ENCODE results near the gene SLC12A6. TPM values are rescaled to one million over a fixed set of nuclear protein-coding genes. Genes with fewer than 3 reads are reported as not detected.

SLC12A6 gene
- total RNA-seq, 1 experiment from 2014 or later: 2.7 TPM

DNA sequence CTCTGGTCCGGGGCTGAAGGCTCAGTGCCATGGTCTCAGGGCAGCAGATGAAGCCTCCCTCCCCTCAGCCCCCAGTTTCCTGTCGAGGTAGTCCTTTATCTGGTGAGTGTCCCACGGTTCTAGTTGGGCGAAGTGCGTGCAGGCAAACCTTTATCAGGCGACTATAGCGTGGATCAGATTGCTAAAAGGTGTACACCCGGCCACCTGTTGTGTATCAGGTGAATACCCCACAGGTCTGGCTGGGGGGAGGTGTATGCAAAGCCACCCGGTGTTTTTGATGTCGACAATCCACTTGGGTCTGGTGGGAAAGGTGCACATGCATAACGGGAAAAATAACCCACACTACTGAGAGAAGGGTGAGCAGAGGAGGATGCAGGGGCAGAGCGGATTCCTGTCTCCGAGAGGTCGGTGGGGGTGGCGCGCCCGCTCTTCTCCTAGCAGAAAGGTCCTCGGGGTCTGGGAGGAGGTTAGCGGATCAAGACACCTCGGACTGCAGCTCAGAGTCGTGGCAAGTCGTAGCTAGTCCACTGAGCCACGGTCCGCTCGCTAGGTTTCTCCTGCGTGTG lies 507 bp downstream of the SLC12A6 start:
- in situ Hi-C loops (cut with HindIII; ENCODE audit: low pct_unique_long_range_greater_than_20kb, low sequenced_read_pairs): no loop called here
- no peak for DNase-seq (ENCODE audit: low read depth, low spot score)

DNA sequence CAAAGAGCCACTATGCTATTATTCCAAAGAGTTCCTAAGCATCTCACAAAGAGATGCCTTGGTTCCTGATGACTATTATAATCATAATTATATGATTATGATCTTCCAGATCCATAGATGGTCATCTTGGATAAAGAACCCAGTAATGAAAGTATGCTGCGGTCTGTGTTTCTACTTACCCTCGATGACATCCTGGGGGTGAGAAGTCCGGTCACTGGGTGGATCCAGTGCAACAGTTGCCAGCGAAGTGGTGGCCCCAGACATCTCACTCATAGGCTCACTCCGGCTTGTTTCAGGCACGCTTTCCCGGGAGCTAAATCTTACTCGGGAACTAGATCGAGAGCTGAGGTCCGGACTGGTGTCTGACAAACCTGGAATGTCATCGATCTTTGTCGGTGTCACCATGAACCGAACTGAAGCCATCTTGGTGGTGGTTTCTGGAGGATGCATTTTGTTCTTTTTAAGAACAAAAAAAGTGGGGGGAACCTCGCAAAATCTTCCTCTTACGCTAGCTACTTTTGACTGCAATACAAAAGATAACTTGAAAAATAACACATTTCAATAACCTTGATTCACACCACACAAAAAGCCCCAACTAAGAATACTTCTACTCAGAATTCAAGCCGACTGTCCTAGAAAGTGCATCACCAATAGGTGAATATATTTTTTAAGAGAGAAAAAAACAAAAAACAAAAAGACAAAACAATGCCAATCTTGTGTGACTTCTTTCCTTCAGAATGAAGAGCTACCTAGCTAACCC lies 1.2 kb downstream of the SLC12A6 start:
- in situ Hi-C loops (cut with HindIII; ENCODE audit: low pct_unique_long_range_greater_than_20kb, low sequenced_read_pairs): no loop called here
- no peak for DNase-seq (ENCODE audit: low read depth, low spot score)

DNA sequence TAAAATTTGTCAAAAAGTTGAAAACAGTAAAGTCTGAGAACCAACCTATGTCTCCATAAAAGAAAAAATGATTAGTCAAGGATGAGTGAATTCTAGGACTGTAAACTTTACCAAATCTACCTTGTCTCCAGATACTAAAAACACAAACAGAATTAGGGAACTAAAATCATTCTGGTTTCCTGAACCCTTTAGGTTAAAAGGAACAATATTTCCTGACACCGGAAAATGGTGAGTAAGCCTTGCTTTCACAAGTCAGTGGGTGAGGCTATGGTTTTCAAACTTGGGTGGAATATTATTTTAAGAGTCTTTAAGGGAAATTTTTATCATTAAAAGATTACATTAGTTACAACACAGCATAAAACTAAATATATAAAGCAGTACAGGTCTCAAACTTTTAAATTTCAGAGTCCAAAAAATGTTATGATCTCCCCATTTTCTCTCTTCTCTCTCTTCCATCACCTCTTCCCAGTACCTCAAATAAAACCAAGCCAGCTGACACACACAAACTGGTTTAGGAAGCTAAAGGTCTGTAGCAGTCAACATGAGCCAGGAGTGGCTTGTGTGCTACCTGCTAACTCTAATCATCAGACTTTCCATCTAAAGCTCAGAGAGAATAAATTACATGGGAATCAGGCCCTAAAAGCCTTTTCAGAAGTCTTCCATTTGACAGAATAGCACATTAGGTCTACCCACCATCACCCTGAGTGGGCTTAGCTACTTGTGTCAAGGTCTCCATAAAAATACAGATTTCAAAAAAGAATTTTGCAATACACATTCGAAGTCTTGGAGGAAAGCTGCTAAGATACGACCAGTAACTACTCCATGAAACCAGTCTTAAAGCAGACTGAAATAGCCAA lies 2.2 kb downstream of the SLC12A6 start:
- in situ Hi-C loops (cut with HindIII; ENCODE audit: low pct_unique_long_range_greater_than_20kb, low sequenced_read_pairs): no loop called here
- DNase-seq (ENCODE audit: low read depth, low spot score): no peak

DNA sequence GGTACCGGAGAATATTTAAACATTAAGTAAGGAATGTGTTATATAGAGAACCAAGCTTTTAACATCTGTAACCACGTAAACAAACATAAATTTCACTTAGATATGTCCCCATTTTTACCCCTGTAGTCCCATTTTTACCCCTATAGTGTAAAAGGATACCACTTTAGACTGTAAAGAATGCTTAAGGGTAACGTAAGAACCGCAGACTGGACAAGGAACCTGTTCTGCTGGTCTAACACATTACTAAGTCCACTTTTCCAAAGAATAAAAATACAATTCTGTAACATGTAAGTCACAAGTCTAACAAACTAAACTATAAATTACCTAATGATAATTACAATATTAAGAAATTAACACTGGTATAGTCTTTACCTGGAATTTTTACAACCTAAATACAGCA lies 2.9 kb downstream of the SLC12A6 start:
- in situ Hi-C loops (cut with HindIII; ENCODE audit: low pct_unique_long_range_greater_than_20kb, low sequenced_read_pairs): no loop called here
- DNase-seq (ENCODE audit: low read depth, low spot score): no peak

DNA sequence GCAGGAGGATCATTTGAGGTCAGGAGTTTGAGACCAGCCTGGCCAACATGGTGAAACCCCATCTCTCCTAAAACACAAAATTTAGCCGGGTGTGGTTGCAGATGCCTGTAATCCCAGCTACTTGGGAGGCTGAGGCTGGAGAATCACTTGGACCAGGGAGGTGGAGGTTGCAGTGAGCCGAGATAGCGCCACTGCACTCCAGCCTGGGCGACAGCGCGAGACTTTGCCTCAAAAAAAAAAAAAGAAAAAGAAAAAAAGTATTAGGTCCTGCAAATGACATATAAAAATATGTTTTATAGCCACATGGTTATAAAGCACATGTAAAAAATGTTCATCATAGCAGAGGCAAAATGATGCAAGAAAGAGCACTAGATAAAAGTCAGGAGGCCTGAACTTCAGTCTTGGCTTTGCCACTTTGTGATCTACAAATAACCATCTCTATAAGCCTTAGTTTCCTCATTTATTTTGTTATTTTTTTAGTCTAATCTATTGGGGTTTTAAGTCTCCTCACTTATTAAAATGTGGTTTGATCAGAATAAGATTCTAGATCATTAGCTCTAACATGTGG lies 4.9 kb downstream of the SLC12A6 start:
- no peak for DNase-seq (ENCODE audit: low read depth, low spot score)
- in situ Hi-C loops (cut with HindIII; ENCODE audit: low pct_unique_long_range_greater_than_20kb, low sequenced_read_pairs): no loop called here

DNA sequence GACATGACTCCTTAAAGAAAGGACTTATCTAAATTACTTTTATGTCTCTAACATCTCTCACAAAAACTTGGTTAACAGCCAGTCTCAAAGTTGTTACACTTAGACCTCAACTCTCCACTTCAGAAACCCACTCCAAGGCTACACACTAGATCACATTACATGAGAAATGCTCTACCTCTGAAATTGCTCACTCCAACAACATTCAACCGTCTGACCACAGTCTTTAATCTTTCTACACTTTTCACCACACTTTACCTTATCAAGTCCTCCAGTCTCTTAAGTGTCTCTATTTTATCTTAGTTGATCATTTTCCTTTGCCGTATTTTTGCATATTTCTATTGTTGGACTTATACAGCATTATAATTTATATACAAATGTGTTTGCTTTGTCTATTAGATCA lies 5.8 kb downstream of the SLC12A6 start:
- in situ Hi-C loops (cut with HindIII; ENCODE audit: low pct_unique_long_range_greater_than_20kb, low sequenced_read_pairs): no loop called here
- no peak for DNase-seq (ENCODE audit: low read depth, low spot score)

DNA sequence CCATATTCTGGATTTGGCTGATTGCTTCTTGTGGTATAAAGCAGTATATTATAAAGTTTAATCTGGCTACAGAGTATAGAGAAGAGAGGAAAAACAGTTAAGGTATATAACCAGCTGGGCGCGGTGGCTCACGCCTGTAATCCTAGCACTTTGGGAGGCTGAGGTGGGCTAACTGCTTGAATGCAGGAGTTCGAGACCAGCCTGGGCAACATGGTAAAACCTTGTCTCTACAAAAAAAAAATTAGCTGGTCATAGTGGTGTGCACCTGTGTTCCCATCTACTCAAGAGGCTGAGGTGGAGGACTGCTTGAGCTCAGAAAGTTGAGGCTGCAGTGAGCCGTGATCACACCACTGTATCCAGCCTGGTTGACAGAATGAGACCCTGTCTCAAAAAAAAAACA lies 7.3 kb downstream of the SLC12A6 start:
- no peak for DNase-seq (ENCODE audit: low read depth, low spot score)
- in situ Hi-C loops (cut with HindIII; ENCODE audit: low pct_unique_long_range_greater_than_20kb, low sequenced_read_pairs): no loop called here

DNA sequence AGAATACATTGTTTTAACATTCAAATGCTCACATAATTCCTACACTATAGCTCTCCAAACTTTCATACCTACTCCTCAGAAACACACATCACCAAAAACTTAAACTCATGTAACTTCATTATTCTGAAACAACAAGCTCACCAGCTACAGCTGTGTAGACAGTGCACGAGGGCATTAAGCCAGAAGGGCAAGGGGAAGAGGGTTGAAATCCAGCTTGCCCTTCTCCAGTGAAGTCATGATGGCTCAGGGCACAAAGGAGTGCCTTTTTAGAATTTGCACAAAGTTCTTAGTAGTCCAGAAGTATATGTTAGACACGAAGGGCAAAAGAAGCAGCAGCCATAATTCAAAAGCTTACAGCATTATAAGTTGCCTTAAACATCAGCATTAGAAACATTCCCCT lies 8.6 kb downstream of the SLC12A6 start:
- DNase-seq (ENCODE audit: low read depth, low spot score): no peak
- in situ Hi-C loops (cut with HindIII; ENCODE audit: low pct_unique_long_range_greater_than_20kb, low sequenced_read_pairs): no loop called here

DNA sequence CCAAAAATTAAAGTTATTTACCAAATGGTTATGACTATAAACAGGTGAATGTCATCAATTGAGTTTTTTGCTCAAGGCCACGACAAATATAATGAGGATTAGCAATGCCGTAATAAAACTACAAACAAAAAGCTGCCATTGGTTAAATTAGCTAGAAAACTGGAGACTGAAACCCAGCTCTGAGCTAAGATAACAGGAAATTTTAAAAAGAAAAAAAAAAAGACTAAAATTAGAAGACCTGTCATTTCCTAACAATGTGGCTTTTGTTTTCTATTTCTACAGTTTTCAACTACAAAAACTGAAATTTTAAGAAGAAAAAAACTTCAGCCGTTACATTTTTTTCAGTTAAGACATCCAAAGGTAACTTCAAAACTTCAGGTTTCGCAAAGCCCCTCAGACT lies 9.7 kb downstream of the SLC12A6 start:
- in situ Hi-C loops (cut with HindIII; ENCODE audit: low pct_unique_long_range_greater_than_20kb, low sequenced_read_pairs): no loop called here
- no peak for DNase-seq (ENCODE audit: low read depth, low spot score)

DNA sequence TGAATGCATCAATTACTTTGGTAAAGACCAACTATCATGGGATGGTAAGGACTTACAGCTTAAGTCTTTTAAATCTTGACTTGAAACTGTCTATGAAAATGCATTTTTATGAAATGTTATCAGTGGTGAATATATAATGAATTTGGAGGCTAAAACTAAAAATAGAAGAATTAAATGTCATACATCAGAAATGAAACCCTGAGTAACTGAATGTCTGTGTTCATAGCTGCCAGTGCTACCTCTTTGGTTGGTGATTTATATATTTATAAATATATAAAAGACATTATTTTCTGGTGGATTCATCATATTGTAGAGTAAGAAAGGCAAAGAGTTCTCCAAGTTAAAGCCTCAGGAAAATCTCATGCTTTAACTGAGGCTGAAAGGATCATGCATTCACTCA lies 12.2 kb downstream of the SLC12A6 start:
- no peak for DNase-seq (ENCODE audit: low read depth, low spot score)
- in situ Hi-C loops (cut with HindIII; ENCODE audit: low pct_unique_long_range_greater_than_20kb, low sequenced_read_pairs): no loop called here

DNA sequence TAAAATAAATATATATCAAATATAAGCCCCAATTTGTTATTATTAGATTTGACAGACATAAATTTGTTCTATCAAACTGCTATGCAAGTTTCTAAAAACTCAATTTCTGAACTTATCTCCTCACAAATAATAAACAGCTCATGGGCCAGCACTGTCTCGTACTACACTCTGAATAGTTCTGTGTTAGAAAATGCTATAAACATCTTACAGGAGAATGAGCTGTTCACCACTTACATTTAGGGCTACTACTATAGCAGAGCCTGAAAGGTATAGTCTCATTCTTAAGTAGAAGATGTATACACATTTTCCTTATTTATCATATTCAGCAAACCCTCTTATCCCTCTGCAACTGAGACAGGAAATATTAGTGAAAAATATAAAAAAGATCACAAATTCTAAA lies 12.6 kb downstream of the SLC12A6 start:
- in situ Hi-C loops (cut with HindIII; ENCODE audit: low pct_unique_long_range_greater_than_20kb, low sequenced_read_pairs): no loop called here
- DNase-seq (ENCODE audit: low read depth, low spot score): no peak

DNA sequence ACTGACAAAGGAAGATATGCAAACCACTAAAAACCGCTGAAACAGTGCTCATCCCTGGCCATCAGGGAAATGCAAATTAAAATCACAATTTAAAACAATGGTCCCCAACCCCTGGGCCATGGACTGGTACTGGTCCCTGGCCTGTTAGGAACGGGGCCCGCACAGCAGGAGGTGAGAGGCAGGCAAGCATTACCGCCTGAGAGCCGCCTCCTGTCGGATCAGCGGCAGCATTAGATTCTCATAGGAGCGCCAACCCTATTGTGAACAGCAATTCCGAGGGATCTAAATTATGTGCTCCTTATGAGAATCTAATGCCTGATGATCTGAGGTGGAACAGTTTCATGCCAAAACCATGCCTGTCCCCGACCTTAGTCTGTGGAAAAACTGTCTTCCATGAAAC lies 14.4 kb downstream of the SLC12A6 start:
- in situ Hi-C loops (cut with HindIII; ENCODE audit: low pct_unique_long_range_greater_than_20kb, low sequenced_read_pairs): no loop called here
- DNase-seq (ENCODE audit: low read depth, low spot score): no peak

DNA sequence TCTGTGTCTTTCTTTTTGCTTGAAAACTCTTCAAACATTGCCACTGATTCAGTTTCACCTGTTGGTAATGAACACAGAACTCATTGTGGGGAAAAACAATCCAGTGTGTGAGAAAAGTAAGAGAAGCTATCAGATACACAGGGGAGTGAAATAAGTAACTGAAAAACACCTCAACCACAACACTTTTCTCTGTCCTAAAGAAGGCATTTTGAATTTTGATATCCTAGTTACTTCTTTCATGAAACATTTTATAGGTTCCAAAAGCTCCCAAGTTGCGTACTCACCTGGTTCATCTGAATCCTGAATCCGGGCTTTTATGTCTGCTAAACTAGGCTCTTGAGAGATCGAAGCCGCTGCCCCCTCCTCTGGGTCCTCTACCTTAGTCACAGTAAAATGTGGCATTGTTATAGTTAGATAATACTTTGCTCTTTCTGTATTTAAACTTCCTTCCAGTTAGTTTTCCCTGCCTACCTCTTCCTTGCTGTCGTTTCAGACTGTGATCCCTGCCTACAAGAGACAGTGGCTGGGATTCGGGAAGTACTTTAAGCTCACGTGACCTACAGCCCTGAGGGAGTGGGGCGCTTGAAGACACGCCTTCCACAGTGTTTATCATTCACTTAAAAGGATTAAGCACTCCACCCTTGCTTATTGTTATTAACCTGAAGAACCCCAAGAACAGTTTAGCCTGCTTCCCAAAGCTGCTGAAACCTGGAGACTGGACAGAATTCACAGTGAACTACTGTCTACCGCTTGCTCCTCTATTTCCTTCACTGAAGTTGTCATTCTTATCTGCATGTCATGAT lies 19.1 kb downstream of the SLC12A6 start:
- in situ Hi-C loops (cut with HindIII; ENCODE audit: low pct_unique_long_range_greater_than_20kb, low sequenced_read_pairs): no loop called here
- peak; percentile 40 for DNase-seq (ENCODE audit: low read depth, low spot score)

DNA sequence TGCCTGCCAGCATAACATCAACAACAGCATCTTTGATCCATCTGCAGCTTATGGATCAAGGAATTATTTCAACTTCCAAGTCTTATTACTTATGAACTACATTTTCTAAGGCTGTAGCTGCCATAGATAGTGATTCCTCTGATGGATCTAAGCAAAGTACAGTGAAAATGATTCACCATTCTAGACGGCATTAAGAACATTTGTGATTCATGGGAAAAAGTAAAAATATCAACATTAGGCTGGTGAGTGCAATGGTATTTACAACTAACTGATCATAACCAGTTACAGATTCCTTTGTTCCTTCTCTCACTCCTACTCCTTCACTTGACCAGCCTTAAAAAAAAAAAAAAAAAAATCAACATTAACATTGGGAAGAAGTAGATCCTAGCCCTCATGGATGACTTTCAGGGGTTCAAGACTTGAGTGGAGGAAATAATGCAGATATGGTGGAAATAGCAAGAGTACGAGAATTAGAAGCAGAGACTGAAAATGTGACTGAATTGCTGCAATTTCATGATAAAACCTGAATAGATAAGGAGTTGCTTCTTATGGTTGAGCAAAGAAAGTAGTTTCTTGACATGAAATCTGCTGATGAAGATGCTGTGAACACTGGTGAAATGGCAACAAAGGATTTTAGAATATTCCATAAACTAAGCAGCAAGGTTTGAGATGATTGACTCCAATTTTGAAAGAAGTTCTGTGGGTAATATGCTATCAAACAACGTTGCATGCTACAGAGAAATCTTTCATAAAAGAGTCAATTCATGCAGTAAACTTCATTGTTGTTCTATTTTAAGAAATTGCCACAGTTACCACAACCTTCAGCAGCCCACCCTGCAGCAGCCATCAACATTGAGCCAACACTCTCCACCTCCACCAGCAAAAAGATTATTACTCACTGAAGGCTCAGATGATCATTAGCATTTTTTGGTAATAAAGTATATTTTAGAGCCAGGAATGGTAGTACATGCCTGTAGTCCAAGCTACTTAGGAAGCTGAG lies 22.8 kb downstream of the SLC12A6 start:
- no peak for DNase-seq (ENCODE audit: low read depth, low spot score)
- in situ Hi-C loops (cut with HindIII; ENCODE audit: low pct_unique_long_range_greater_than_20kb, low sequenced_read_pairs): no loop called here

DNA sequence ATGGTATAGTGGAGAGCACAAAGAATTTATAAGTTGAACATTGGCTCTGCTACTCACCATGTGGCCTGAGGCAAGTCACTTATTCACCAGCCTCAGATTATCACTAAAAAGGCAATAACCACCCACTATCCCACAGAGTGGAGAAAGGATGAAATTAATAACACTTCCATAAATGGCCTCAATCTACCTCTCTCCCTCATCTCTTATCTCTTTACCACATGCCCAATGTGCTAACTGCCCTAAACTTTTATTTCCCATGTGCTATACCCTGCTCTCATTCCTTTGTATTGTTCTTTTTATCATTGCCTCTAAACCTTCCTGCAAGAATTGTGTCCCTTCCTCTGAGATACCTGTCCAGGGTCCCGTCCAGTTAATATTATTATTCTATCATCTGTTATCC lies 26.0 kb downstream of the SLC12A6 start:
- in situ Hi-C loops (cut with HindIII; ENCODE audit: low pct_unique_long_range_greater_than_20kb, low sequenced_read_pairs): no loop called here

DNA sequence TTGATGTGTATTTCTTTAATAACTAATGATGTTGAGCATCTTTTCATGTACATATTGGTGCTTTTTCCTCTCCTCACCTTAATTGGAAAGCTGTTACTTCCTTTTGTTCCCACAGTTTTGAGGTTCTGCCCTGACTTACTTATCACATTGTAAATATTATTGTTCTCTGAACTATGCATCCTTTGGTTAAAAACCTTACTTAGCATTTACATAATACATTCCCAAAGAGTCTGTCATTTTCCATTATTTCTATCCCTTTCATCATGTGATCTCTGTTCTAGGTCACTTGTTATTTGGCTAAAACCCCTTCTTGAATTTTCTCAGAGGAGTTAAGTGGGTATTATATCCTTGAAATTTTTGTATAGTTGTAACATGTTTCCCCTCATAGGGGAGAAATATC lies 33.0 kb downstream of the SLC12A6 start:
- in situ Hi-C loops (cut with HindIII; ENCODE audit: low pct_unique_long_range_greater_than_20kb, low sequenced_read_pairs): no loop called here
- no peak for DNase-seq (ENCODE audit: low read depth, low spot score)

More for the DNA sequence above, 26.0 kb downstream of the SLC12A6 start:
- DNase-seq (ENCODE audit: low read depth, low spot score): no peak

DNA sequence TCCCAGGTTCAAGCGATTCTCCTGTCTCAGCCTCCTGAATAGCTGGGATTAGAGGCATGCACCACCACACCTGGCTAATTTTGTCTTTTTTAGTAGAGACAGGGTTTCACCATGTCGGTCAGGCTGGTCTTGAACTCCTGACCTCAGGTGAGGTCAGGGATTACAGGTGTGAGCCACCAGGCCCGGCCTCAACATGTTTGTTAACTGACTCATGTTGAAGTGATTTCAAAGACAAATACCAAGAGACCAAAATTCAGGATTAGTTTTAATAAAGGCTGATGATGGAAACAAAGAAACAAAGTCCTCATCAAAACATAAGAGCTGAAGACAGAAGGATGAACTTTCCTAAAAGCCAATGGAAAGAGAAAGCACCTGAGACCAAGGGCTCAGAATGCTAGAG lies 36.5 kb downstream of the SLC12A6 start:
- in situ Hi-C loops (cut with HindIII; ENCODE audit: low pct_unique_long_range_greater_than_20kb, low sequenced_read_pairs): no loop called here
- no peak for DNase-seq (ENCODE audit: low read depth, low spot score)

Data from SK-MEL-5 (cell line).